ENCODE measurements around the gene CAMTA2.

DNA sequence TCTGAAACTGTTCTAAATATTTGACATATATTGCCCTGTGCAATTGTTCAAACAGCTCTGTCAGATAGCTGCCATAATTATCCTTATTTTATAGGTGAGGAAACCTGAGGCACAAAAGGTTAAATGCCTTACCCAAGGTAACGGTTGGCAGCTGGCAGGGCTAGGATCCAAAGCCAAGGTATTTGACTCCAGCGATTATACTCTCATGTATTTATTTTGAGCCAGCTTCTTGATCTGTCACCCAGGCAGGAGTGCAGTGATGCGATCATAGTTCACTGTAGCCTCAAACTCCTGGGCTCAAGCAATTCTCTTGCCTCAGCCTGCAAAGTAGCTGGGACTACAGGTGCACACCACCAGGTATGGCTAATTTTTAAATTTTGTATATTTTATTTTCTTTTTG lies 29.4 kb downstream of the CAMTA2 start:
- no peak for TF ChIP-seq EP300 (IDR thresholded peaks at IDR 0.05)
- TF ChIP-seq POLR2A (IDR thresholded peaks at IDR 0.05) = no peak
- no peak for TF ChIP-seq CTCF (IDR thresholded peaks at IDR 0.05)

Measured in sigmoid colon (tissue), 4 donors.